Ascending aorta (tissue), 2 donors: ENCODE results near the gene PSMB3. TPM values are rescaled to one million over a fixed set of nuclear protein-coding genes. Genes with fewer than 3 reads are reported as not detected.

Experiments
- DNase-seq, 2 donors: peaks; one replicate each; pipeline ENCODE4 v3.0.0-alpha.2; 2019; ENCODE audit warnings: low spot score in 2 of 2
- H3K27ac ChIP-seq, 2 donors: fragments of 200-600 bp; sonication (generic); one replicate each; pipeline ENCODE4 v1.5.1; 2016 to 2017; ENCODE audit warnings: mild to moderate bottlenecking in 1 of 2
- H3K27me3 ChIP-seq: fragments of 200-600 bp; sonication (generic); one replicate; pipeline ENCODE4 v1.5.1; 2017
- H3K36me3 ChIP-seq, 2 donors: fragments of 200-600 bp; sonication (generic); one replicate each; pipeline ENCODE4 v1.5.1; 2016
- H3K4me1 ChIP-seq, 2 donors: fragments of 200-600 bp; sonication (generic); one replicate each; pipeline ENCODE4 v1.5.1; 2016 to 2017; ENCODE audit warnings: mild to moderate bottlenecking in 1 of 2
- H3K4me3 ChIP-seq, 2 donors: fragments of 200-600 bp; sonication (generic); one replicate each; pipeline ENCODE4 v1.5.1; 2016 to 2017; ENCODE audit warnings: mild to moderate bottlenecking in 1 of 2
- H3K9me3 ChIP-seq, 2 donors: fragments of 200-600 bp; sonication (generic); one replicate each; pipeline ENCODE4 v1.5.1; 2016
- CTCF ChIP-seq, 3 experiments: fragments of 200-600 bp in 2 of 3; fragments of 450-650 bp in 1 of 3; sonication (generic) in 2 of 3; IDR thresholded peaks; one replicate each; pipeline ENCODE4 v1.5.1; 2016 to 2019; ENCODE audit warnings: antibody characterized with exemption in 3 of 3, mild to moderate bottlenecking in 1 of 3, moderate library complexity in 1 of 3
- intact Hi-C: fragments of 100-400 bp; cut with DNase I; formaldehyde crosslinking; loops from one replicate; pipeline ENCODE4 v1.15.1; 2023
- total RNA-seq: library from RNA; depleted of rRNA; stranded (reverse); fragments of >200 nt; gene quantifications from one replicate; pipeline ENCODE4 v1.1.0, GENCODE V29; 2016

The PSMB3 gene
- total RNA-seq: 189 TPM

GRCh38 chr17:38752308-38753070, at the start of gene PSMB3:
Gene PSMB3, plus strand, starts transcription at chr17:38752741. Its CDS starts 86 bp downstream, at chr17:38752827.
- peaks cover 0 to 29% of the 10 kb centered on the region in 2 donors for H3K4me1 ChIP-seq

GRCh38 chr17:38702916-38703741, 49.4 kb upstream of the PSMB3 start:
- H3K27me3 ChIP-seq: no peaks in the 10 kb centered on the region
- peaks cover 0 to 3% of the 10 kb centered on the region in 2 donors for H3K36me3 ChIP-seq
- no peaks in the 10 kb centered on the region for H3K9me3 ChIP-seq
- peak overlapping the region; percentile 97 to 98 for H3K4me3 ChIP-seq
- H3K4me1 ChIP-seq: peaks cover 4 to 18% of the 10 kb centered on the region in 2 donors
- intact Hi-C loops: loop anchor here (1.0 to 2.0 kb wide), 3 partner anchors 27 to 96 kb away; partner anchors contain the start of genes CISD3 and PIP4K2B
- no peak for TF ChIP-seq CTCF (IDR thresholded peaks at IDR 0.05)
- DNase-seq: no peak
- peak overlapping the region; percentile 93 to 98 for H3K27ac ChIP-seq

More at GRCh38 chr17:38752308-38753070, at the start of gene PSMB3:
- intact Hi-C loops: loop anchor here (1.0 to 2.0 kb wide), 5 partner anchors 22 to 402 kb away; partner anchors contain the start of genes CISD3 and RPL23
- peak within 1 kb of the TSS; percentile 79 to 93 for H3K4me3 ChIP-seq
- DNase-seq: peak; percentile 97 to 100
- H3K36me3 ChIP-seq: peaks cover 22 to 25% of the 10 kb centered on the region in 2 donors
- peak within 1 kb of the TSS; percentile 86 to 89 for H3K27ac ChIP-seq
- H3K9me3 ChIP-seq: no peaks in the 10 kb centered on the region
- no peak for TF ChIP-seq CTCF (IDR thresholded peaks at IDR 0.05)
- no peaks in the 10 kb centered on the region for H3K27me3 ChIP-seq

- Histone ChIP-seq H3K4me3 (peak overlapping the region; percentile 97 to 98), H3K36me3 (peaks cover 0 to 8% of the 10 kb centered on the region in 2 donors), H3K4me1 (peaks cover 4 to 18% of the 10 kb centered on the region in 2 donors), H3K9me3 (no peaks in the 10 kb centered on the region), H3K27ac (peak overlapping the region; percentile 93 to 98), H3K27me3 (no peaks in the 10 kb centered on the region)
- intact Hi-C loops: loop anchor here (2.0 kb wide), 2 partner anchors 47 to 95 kb away; partner anchors contain the start of gene PIP4K2B
- TF ChIP-seq CTCF (IDR thresholded peaks at IDR 0.05): no peak
- peak; percentile 14 to 88 for DNase-seq
Measured at GRCh38 chr17:38703742-38704605, 48.6 kb upstream of the PSMB3 start.

GRCh38 chr17:38704606-38705522, 47.7 kb upstream of the PSMB3 start, which contains the start of gene MLLT6:
Gene MLLT6, plus strand, starts transcription at chr17:38705273. Its CDS starts 360 bp downstream, at chr17:38705633.
- intact Hi-C loops: no loop called here
- peak; percentile 25 to 90 for DNase-seq
- no peaks in the 10 kb centered on the region for H3K9me3 ChIP-seq
- no peak for TF ChIP-seq CTCF (IDR thresholded peaks at IDR 0.05)
- H3K4me1 ChIP-seq: peaks cover 4 to 18% of the 10 kb centered on the region in 2 donors
- H3K27me3 ChIP-seq: no peaks in the 10 kb centered on the region
- peak within 1 kb of the TSS; percentile 97 to 98 for H3K4me3 ChIP-seq
- H3K27ac ChIP-seq: peak within 1 kb of the TSS; percentile 93 to 98
- H3K36me3 ChIP-seq: peaks cover 4 to 14% of the 10 kb centered on the region in 2 donors
